GM12865 (cell line): ENCODE data around the gene NDUFS2.
A peak's percentile ranks its signal among the peaks of the same experiment; 100 is the strongest.

ENCODE experiments used
- DNase-seq: peaks from one replicate; pipeline ENCODE4 v3.0.0; 2010; ENCODE audit warnings: low read depth
- H3K4me3 ChIP-seq: 2 replicates; pipeline ENCODE4 v1.5.1; 2011; ENCODE audit warnings: mild to moderate bottlenecking, low read depth, low read length, control low read depth
- CTCF ChIP-seq: IDR thresholded peaks from 2 replicates; pipeline ENCODE4 v1.5.1; 2011; ENCODE audit warnings: low read length, control low read depth, low read depth, inconsistent platforms; ENCODE audit not compliant: insufficient read depth; ENCODE audit errors: missing control alignments

Gene NDUFS2

DNA sequence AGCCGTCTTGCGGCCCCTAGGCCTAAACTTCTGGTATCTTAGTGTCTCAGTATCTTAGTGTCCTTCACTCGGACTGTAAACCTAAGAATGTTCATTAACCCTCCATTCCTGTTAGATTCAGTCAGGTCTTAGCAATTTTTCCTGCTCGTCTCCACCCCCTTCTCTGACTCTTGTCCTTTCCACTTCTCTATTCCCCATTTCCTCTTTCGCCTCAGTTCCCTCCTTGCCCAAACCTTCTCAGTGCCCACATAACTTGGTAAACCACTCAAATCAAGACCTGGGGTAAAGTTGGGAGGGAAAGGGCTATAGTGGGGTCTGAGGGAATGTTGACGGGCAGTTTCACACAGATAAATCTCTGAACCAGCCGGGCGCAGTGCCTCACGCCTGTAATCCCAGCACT, 12.2 kb downstream of the NDUFS2 start:
- no peak overlapping the region for H3K4me3 ChIP-seq
- TF ChIP-seq CTCF: no peak
- DNase-seq: no peak

DNA sequence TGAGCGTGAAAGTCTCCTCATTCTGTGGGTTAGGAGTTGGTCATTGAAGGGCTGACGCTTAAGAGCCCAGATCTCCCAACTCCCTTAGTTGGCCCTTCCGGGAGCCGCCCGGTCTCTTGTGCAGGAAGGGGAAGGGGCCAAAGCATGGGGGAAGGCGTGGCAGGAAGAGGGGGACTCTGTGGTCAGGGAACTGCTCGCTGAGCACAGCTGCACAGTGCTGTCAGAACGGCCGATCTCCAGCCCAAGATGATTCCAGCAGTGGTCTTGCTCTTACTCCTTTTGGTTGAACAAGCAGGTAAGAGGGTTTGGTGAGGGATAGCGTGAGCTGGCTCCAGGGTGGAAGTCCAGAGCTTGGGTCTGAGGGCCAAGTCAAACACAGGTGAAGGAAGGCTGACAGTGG, 12.9 kb downstream of the NDUFS2 start, which contains the start of gene FCER1G:
Gene FCER1G (plus strand): TSS at position 220 of the 400 bp plus-strand sequence. CDS start 27 bp downstream, at position 247.
- no peak for DNase-seq
- H3K4me3 ChIP-seq: no peak within 1 kb of the TSS
- TF ChIP-seq CTCF: no peak

DNA sequence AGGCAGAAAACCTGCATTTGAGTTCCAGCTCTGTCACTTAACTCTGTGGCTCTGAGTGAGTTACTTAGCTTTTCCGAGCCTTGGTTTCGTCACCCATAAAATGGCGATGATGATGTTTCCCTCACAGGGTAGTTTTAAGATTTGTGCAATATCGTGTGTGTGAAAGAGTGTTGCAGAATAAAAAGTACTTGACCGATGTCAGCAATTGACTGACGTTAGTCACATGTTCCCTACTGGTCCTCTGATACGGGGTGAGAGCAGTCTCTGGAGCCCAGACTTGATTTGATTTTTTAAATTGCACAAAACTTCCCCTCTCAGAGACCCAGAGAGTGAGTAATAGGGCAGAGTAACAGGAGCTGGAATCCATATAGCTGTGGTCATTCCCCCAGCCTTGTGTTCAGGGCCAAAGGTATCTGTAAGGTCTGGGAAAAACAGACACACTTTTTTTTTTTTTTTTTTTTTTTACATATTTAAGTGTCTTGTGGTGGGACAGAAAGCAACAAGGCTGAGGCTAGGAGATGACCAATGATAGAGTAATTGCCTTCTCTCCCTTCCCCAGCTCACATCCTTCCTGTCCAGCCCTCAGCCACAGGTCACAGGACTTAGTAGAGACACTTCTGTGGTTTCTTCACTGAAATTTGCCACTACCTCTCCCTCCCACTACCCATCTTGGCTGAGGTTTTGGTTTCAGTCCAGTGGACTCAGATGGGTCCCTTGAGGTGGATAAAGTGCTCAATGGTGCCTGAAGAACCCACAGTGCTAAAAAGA, 15.0 kb downstream of the NDUFS2 start:
- H3K4me3 ChIP-seq: no peak overlapping the region
- no peak for TF ChIP-seq CTCF
- DNase-seq: peak; percentile 89

GRCh38 chr1:161217831-161218230, 15.7 kb downstream of the NDUFS2 start:
- no peak overlapping the region for H3K4me3 ChIP-seq
- no peak for DNase-seq
- no peak for TF ChIP-seq CTCF

GRCh38 chr1:161218301-161219077, 16.3 kb downstream of the NDUFS2 start:
- H3K4me3 ChIP-seq: no peak overlapping the region

More at GRCh38 chr1:161218301-161219077, 16.3 kb downstream of the NDUFS2 start:
- TF ChIP-seq CTCF: no peak
- DNase-seq: no peak
